ENCODE results near the gene LARGE2.

LARGE2 gene

DNA sequence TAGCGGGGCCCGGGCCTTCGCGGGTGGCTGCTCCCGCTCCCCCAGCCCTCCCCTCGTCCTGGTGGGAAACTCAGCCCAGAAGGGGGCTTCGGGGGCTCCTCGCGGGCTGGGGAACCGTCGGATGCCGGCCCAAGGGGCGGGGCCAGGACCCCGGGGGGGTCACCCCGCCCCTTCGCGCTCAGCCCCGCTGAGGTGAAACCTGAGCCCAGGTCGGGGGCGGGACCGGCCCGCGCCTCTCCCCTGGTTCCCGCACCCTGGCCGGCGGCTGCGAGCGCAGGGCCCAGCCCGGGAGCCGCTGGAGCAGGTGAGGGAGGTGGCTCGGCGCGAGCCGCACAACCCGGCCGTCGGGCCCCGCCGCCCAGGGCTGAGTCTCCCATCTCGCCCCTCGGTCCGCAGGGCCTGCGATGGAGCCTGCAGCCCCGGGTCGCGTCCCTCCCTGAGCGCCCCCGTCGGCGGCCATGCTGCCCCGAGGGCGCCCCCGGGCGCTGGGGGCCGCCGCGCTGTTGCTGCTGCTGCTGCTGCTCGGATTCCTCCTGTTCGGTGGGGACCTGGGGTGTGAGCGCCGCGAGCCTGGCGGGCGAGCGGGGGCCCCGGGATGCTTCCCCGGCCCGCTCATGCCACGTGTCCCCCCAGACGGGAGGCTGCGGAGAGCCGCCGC, at the start of gene LARGE2 (continued):
- no peak for TF ChIP-seq ZNF843 (tag by site-specific recombination; IDR thresholded peaks at IDR 0.05)
- TF ChIP-seq, protein P1, sequence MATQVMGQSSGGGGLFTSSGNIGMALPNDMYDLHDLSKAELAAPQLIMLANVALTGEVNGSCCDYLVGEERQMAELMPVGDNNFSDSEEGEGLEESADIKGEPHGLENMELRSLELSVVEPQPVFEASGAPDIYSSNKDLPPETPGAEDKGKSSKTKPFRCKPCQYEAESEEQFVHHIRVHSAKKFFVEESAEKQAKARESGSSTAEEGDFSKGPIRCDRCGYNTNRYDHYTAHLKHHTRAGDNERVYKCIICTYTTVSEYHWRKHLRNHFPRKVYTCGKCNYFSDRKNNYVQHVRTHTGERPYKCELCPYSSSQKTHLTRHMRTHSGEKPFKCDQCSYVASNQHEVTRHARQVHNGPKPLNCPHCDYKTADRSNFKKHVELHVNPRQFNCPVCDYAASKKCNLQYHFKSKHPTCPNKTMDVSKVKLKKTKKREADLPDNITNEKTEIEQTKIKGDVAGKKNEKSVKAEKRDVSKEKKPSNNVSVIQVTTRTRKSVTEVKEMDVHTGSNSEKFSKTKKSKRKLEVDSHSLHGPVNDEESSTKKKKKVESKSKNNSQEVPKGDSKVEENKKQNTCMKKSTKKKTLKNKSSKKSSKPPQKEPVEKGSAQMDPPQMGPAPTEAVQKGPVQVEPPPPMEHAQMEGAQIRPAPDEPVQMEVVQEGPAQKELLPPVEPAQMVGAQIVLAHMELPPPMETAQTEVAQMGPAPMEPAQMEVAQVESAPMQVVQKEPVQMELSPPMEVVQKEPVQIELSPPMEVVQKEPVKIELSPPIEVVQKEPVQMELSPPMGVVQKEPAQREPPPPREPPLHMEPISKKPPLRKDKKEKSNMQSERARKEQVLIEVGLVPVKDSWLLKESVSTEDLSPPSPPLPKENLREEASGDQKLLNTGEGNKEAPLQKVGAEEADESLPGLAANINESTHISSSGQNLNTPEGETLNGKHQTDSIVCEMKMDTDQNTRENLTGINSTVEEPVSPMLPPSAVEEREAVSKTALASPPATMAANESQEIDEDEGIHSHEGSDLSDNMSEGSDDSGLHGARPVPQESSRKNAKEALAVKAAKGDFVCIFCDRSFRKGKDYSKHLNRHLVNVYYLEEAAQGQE (tag by site-specific recombination; IDR thresholded peaks at IDR 0.05), result no peak
- TF ChIP-seq ZNF837 (tag by site-specific recombination; IDR thresholded peaks at IDR 0.05), result no peak
- TF ChIP-seq TRIM28 (IDR thresholded peaks at IDR 0.05; ENCODE audit: borderline replicate concordance, low read length), result no peak
- TF ChIP-seq, protein P2, sequence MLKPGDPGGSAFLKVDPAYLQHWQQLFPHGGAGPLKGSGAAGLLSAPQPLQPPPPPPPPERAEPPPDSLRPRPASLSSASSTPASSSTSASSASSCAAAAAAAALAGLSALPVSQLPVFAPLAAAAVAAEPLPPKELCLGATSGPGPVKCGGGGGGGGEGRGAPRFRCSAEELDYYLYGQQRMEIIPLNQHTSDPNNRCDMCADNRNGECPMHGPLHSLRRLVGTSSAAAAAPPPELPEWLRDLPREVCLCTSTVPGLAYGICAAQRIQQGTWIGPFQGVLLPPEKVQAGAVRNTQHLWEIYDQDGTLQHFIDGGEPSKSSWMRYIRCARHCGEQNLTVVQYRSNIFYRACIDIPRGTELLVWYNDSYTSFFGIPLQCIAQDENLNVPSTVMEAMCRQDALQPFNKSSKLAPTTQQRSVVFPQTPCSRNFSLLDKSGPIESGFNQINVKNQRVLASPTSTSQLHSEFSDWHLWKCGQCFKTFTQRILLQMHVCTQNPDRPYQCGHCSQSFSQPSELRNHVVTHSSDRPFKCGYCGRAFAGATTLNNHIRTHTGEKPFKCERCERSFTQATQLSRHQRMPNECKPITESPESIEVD (tag by site-specific recombination; IDR thresholded peaks at IDR 0.05), result no peak
- peak; percentile 7; the same call in 1 of the 2 replicates for TF ChIP-seq ZBTB20 (tag by site-specific recombination; IDR thresholded peaks at IDR 0.05)
- no peak for TF ChIP-seq ZNF114 (tag by site-specific recombination; IDR thresholded peaks at IDR 0.05)
- TF ChIP-seq SETDB1 (IDR thresholded peaks at IDR 0.05; ENCODE audit: insufficient read length, low read length), result no peak
- TF ChIP-seq WT1 (tag by site-specific recombination; IDR thresholded peaks at IDR 0.05), result no peak
- TF ChIP-seq, protein P3, sequence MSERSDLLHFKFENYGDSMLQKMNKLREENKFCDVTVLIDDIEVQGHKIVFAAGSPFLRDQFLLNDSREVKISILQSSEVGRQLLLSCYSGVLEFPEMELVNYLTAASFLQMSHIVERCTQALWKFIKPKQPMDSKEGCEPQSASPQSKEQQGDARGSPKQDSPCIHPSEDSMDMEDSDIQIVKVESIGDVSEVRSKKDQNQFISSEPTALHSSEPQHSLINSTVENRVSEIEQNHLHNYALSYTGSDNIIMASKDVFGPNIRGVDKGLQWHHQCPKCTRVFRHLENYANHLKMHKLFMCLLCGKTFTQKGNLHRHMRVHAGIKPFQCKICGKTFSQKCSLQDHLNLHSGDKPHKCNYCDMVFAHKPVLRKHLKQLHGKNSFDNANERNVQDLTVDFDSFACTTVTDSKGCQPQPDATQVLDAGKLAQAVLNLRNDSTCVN (tag by site-specific recombination; optimal IDR thresholded peaks at IDR 0.05), result peak; percentile 43
- no peak for TF ChIP-seq ZFP3 (tag by site-specific recombination; IDR thresholded peaks at IDR 0.05; ENCODE audit: low read depth)
- TF ChIP-seq ZNF548 (tag by site-specific recombination; IDR thresholded peaks at IDR 0.05), result no peak
- no peak for TF ChIP-seq IKZF3 (tag by site-specific recombination; IDR thresholded peaks at IDR 0.05)
- no peak for TF ChIP-seq ZFP69B (tag by site-specific recombination; IDR thresholded peaks at IDR 0.05)
- TF ChIP-seq FEZF1 (tag by site-specific recombination; IDR thresholded peaks at IDR 0.05), result no peak
- TF ChIP-seq YY1 (tag by site-specific recombination; IDR thresholded peaks at IDR 0.05), result 0 out of 2 replicates have a peak, but pooled peaks have one; percentile 22
- TF ChIP-seq SCRT1 (tag by site-specific recombination; IDR thresholded peaks at IDR 0.05; ENCODE audit: borderline replicate concordance), result no peak
- TF ChIP-seq ZNF785 (tag by site-specific recombination; IDR thresholded peaks at IDR 0.05), result no peak
- TF ChIP-seq, protein P4, sequence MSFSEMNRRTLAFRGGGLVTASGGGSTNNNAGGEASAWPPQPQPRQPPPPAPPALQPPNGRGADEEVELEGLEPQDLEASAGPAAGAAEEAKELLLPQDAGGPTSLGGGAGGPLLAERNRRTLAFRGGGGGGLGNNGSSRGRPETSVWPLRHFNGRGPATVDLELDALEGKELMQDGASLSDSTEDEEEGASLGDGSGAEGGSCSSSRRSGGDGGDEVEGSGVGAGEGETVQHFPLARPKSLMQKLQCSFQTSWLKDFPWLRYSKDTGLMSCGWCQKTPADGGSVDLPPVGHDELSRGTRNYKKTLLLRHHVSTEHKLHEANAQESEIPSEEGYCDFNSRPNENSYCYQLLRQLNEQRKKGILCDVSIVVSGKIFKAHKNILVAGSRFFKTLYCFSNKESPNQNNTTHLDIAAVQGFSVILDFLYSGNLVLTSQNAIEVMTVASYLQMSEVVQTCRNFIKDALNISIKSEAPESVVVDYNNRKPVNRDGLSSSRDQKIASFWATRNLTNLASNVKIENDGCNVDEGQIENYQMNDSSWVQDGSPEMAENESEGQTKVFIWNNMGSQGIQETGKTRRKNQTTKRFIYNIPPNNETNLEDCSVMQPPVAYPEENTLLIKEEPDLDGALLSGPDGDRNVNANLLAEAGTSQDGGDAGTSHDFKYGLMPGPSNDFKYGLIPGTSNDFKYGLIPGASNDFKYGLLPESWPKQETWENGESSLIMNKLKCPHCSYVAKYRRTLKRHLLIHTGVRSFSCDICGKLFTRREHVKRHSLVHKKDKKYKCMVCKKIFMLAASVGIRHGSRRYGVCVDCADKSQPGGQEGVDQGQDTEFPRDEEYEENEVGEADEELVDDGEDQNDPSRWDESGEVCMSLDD (tag by site-specific recombination; IDR thresholded peaks at IDR 0.05), result peak; percentile 35; the same call in 1 of the 2 replicates
- no peak for TF ChIP-seq ZNF354C (tag by site-specific recombination; IDR thresholded peaks at IDR 0.05; ENCODE audit: borderline replicate concordance, low read depth)
- no peak for TF ChIP-seq ZBTB17 (tag by site-specific recombination; IDR thresholded peaks at IDR 0.05)
- peak; percentile 90 for TF ChIP-seq SP3 (tag by site-specific recombination; IDR thresholded peaks at IDR 0.05)
- no peak for TF ChIP-seq EGR2 (tag by site-specific recombination; IDR thresholded peaks at IDR 0.05; ENCODE audit: low read depth)
- TF ChIP-seq, protein P5, sequence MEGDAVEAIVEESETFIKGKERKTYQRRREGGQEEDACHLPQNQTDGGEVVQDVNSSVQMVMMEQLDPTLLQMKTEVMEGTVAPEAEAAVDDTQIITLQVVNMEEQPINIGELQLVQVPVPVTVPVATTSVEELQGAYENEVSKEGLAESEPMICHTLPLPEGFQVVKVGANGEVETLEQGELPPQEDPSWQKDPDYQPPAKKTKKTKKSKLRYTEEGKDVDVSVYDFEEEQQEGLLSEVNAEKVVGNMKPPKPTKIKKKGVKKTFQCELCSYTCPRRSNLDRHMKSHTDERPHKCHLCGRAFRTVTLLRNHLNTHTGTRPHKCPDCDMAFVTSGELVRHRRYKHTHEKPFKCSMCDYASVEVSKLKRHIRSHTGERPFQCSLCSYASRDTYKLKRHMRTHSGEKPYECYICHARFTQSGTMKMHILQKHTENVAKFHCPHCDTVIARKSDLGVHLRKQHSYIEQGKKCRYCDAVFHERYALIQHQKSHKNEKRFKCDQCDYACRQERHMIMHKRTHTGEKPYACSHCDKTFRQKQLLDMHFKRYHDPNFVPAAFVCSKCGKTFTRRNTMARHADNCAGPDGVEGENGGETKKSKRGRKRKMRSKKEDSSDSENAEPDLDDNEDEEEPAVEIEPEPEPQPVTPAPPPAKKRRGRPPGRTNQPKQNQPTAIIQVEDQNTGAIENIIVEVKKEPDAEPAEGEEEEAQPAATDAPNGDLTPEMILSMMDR (tag by site-specific recombination; IDR thresholded peaks at IDR 0.05), result no peak
